GM13977 (cell line): ENCODE results near the gene CRIP1.

Source experiments
- DNase-seq: peaks from one replicate; pipeline ENCODE4 v3.0.0; 2012; ENCODE audit warnings: low spot score
- in situ Hi-C: fragments of 300-500 bp; cut with MboI; formaldehyde crosslinking; loops from one replicate; pipeline ENCODE4 v1.12.0; 2022; ENCODE audit warnings: low sequenced_read_pairs, low pct_unique_long_range_greater_than_20kb, mixed read lengths, inconsistent platforms; ENCODE audit not compliant: unreplicated experiment
- TF ChIP-seq, protein P1 (sequence below): IDR thresholded peaks from 2 replicates; pipeline ENCODE4 v1.5.1; 2012; ENCODE audit warnings: mild to moderate bottlenecking, control low read depth; ENCODE audit not compliant: insufficient read depth; ENCODE audit errors: extremely low read depth, missing control alignments

The CRIP1 gene

DNA sequence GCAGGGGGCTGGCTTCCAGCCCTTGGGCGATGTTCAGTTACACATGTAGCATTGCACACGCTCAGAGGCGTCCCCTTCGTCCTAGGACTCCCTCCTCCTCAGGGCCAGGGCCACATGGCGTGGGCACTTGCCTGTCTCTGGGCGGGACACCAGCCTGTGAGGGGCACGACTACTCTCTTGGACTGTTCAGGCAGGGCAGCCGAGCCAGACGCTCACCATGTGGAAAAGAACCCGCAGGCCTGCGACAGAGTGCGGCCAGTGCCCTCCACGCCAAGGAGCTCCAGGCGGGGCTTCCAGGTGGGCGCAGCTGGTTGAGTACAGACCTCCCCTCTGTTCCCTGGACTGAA, 46.2 kb upstream of the CRIP1 start:
- DNase-seq: no peak
- TF ChIP-seq, protein P1, sequence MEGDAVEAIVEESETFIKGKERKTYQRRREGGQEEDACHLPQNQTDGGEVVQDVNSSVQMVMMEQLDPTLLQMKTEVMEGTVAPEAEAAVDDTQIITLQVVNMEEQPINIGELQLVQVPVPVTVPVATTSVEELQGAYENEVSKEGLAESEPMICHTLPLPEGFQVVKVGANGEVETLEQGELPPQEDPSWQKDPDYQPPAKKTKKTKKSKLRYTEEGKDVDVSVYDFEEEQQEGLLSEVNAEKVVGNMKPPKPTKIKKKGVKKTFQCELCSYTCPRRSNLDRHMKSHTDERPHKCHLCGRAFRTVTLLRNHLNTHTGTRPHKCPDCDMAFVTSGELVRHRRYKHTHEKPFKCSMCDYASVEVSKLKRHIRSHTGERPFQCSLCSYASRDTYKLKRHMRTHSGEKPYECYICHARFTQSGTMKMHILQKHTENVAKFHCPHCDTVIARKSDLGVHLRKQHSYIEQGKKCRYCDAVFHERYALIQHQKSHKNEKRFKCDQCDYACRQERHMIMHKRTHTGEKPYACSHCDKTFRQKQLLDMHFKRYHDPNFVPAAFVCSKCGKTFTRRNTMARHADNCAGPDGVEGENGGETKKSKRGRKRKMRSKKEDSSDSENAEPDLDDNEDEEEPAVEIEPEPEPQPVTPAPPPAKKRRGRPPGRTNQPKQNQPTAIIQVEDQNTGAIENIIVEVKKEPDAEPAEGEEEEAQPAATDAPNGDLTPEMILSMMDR: no peak
- in situ Hi-C loops: no loop called here

DNA sequence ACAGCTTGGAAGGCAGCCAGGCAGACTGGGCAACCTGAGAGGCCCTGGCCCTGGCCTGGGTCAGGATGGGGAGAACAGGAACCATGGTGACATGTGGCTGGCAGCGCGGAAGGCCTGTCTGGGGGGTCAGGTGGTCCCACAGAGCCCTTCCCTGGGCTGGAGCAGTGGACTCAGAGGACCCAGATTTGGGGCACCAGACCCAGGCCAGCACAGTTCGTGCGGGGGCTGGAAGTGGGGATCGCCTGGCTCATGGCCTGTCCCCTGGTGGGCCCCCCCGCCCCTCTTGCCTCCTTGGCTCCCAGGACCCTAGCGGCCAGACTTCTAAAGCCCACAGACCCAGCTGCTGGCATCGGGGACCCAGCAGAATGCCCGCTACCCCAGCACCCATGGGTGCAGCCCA, 45.7 kb upstream of the CRIP1 start:
- in situ Hi-C loops: no loop called here
- TF ChIP-seq, protein P1: no peak
- no peak for DNase-seq

DNA sequence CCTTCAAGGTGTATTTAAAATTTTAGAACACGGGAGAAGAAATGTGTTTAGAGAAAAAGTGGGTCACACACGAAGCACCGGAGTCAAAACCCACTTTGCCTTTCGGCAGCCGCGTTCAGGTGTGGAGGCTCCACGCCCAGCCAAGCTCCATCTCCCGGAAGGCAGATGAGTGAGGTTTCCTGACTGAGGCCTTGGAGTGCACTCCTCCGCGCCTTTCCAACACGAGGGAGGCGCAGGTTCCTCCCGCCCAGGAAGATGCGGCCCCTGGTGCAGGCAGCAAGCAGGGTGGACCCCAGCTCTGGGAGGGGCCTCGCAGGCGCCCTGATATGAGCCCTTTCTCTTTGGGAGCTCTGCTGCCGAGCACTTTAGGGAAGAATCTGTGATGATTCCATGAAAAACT, 44.6 kb upstream of the CRIP1 start:
- DNase-seq: no peak
- in situ Hi-C loops: no loop called here
- TF ChIP-seq, protein P1: no peak

DNA sequence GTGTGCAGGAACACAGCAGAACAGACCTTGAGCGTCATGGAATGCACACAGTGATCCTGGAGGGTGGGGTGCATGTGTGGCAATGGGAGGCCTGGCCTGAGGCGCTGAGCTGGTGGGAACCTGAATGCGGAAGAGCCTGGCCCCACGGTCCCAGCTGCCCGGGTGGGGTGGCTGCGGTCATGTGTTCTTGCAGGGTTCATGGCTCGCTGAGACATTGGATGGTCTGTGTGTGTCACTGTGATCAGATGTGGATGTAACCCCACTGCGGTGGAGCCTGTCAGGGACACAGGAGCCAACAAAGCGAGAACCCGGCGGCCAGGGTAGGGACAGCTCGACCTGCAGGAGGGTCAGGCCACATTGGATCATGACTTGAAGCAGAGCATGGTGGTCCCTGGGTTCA, 43.9 kb upstream of the CRIP1 start:
- DNase-seq: no peak
- in situ Hi-C loops: no loop called here
- TF ChIP-seq, protein P1: no peak

- TF ChIP-seq, protein P1: no peak
- in situ Hi-C loops: no loop called here
- no peak for DNase-seq
Observed at GRCh38 chr14:105444859-105445258, 41.8 kb upstream of the CRIP1 start.

GRCh38 chr14:105445290-105445689, 41.4 kb upstream of the CRIP1 start:
- in situ Hi-C loops: no loop called here

More at GRCh38 chr14:105445290-105445689, 41.4 kb upstream of the CRIP1 start:
- TF ChIP-seq, protein P1: no peak
- no peak for DNase-seq
